ENCODE data around the gene SPRY4.

Gene SPRY4

GRCh38 chr5:142314606-142315005 is 10.2 kb downstream of the SPRY4 start:
- TF ChIP-seq POLR2AphosphoS5 (IDR thresholded peaks at IDR 0.05; ENCODE audit: borderline replicate concordance, low read depth, low read length) (no peak), FOXP2 (optimal IDR thresholded peaks at IDR 0.05; ENCODE audit: control extremely low read depth, extremely low read length, insufficient read depth) (no peak), EZH2 (IDR thresholded peaks at IDR 0.05) (no peak)
- H3K9me3 ChIP-seq (ENCODE audit: low read depth, low read length), result no peaks in the 10 kb centered on the region
- H3K9ac ChIP-seq (ENCODE audit: insufficient read length), result no peak overlapping the region
- no peak overlapping the region for H3K27ac ChIP-seq
- no peak for DNase-seq (ENCODE audit: low read depth, low spot score)
- H3K4me3 ChIP-seq, result no peak overlapping the region
- H3K36me3 ChIP-seq (ENCODE audit: insufficient read depth, low read length), result no peaks in the 10 kb centered on the region

- Histone ChIP-seq H3K9ac (ENCODE audit: insufficient read length) (no peak overlapping the region), H3K27ac (no peak overlapping the region), H3K36me3 (ENCODE audit: insufficient read depth, low read length) (no peaks in the 10 kb centered on the region), H3K9me3 (ENCODE audit: low read depth, low read length) (no peaks in the 10 kb centered on the region), H3K4me3 (no peak overlapping the region)
- DNase-seq (ENCODE audit: low read depth, low spot score), result no peak
- no peak for TF ChIP-seq POLR2AphosphoS5 (IDR thresholded peaks at IDR 0.05; ENCODE audit: borderline replicate concordance, low read depth, low read length)
- TF ChIP-seq EZH2 (IDR thresholded peaks at IDR 0.05), result no peak
- TF ChIP-seq FOXP2 (optimal IDR thresholded peaks at IDR 0.05; ENCODE audit: control extremely low read depth, extremely low read length, insufficient read depth), result no peak
These were observed 10.7 kb downstream of the SPRY4 start for GRCh38 chr5:142314109-142314508.

- no peaks in the 10 kb centered on the region for H3K9me3 ChIP-seq (ENCODE audit: low read depth, low read length)
- no peak overlapping the region for H3K4me3 ChIP-seq
- no peak overlapping the region for H3K9ac ChIP-seq (ENCODE audit: insufficient read length)
- no peak for DNase-seq (ENCODE audit: low read depth, low spot score)
- no peaks in the 10 kb centered on the region for H3K36me3 ChIP-seq (ENCODE audit: insufficient read depth, low read length)
- TF ChIP-seq POLR2AphosphoS5 (IDR thresholded peaks at IDR 0.05; ENCODE audit: borderline replicate concordance, low read depth, low read length), result no peak
- no peak for TF ChIP-seq FOXP2 (optimal IDR thresholded peaks at IDR 0.05; ENCODE audit: control extremely low read depth, extremely low read length, insufficient read depth)
- H3K27ac ChIP-seq, result no peak overlapping the region
These were observed 11.1 kb downstream of the SPRY4 start for GRCh38 chr5:142313682-142314081.

DNA sequence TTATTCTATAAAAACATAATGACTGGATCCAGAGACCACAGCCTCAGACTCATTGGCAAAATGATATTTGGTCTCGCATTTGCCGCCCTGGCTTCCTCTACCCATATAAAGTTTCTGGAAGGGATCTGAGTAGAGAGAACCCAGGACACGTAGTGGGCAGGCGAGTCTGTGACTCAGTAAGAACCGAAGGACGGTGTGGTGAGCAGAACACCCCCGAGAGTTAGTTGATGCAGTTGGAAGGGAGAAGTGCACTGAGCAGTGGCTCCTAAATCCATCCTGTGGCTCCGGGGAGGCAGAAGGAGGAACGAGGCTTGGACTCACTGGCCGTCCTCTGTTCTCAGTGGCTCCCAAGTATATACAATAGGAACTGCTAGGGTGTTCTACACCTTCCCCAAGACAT is 11.5 kb downstream of the SPRY4 start:
- Histone ChIP-seq H3K27ac (no peak overlapping the region), H3K9me3 (ENCODE audit: low read depth, low read length) (no peaks in the 10 kb centered on the region), H3K36me3 (ENCODE audit: insufficient read depth, low read length) (no peaks in the 10 kb centered on the region), H3K4me3 (no peak overlapping the region), H3K9ac (ENCODE audit: insufficient read length) (no peak overlapping the region)
- TF ChIP-seq POLR2AphosphoS5 (IDR thresholded peaks at IDR 0.05; ENCODE audit: borderline replicate concordance, low read depth, low read length) (no peak), EZH2 (IDR thresholded peaks at IDR 0.05) (no peak), FOXP2 (optimal IDR thresholded peaks at IDR 0.05; ENCODE audit: control extremely low read depth, extremely low read length, insufficient read depth) (no peak)
- DNase-seq (ENCODE audit: low read depth, low spot score), result no peak

DNA sequence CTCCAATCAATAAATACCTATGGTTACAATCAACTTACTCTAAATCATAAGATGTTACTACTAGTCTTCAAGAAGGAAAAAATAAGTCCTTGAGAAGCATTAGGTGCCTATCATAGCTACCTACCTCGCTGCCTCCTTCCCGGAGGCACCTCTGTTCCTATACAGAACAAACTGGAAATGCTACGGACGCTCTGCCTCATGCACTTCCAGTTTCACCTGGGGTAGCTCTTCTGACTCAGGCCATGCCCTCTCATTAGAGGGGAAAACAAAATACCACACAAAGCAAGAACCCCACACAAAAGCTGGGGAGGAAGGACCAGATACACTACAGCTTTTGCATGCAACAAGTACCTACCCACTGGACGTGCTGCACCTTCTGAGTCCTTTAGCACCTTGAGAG is 12.4 kb downstream of the SPRY4 start:
- no peak for DNase-seq (ENCODE audit: low read depth, low spot score)
- Histone ChIP-seq H3K9ac (ENCODE audit: insufficient read length) (no peak overlapping the region), H3K27ac (no peak overlapping the region), H3K4me3 (no peak overlapping the region), H3K9me3 (ENCODE audit: low read depth, low read length) (no peaks in the 10 kb centered on the region), H3K36me3 (ENCODE audit: insufficient read depth, low read length) (no peaks in the 10 kb centered on the region)
- TF ChIP-seq FOXP2 (optimal IDR thresholded peaks at IDR 0.05; ENCODE audit: control extremely low read depth, extremely low read length, insufficient read depth), result no peak
- TF ChIP-seq EZH2 (IDR thresholded peaks at IDR 0.05), result no peak
- TF ChIP-seq POLR2AphosphoS5 (IDR thresholded peaks at IDR 0.05; ENCODE audit: borderline replicate concordance, low read depth, low read length), result no peak

GRCh38 chr5:142311725-142312124 is 13.1 kb downstream of the SPRY4 start:
- H3K4me3 ChIP-seq, result no peak overlapping the region
- no peaks in the 10 kb centered on the region for H3K9me3 ChIP-seq (ENCODE audit: low read depth, low read length)
- H3K27ac ChIP-seq, result no peak overlapping the region
- no peak for DNase-seq (ENCODE audit: low read depth, low spot score)
- H3K9ac ChIP-seq (ENCODE audit: insufficient read length), result no peak overlapping the region
- H3K36me3 ChIP-seq (ENCODE audit: insufficient read depth, low read length), result no peaks in the 10 kb centered on the region
- no peak for TF ChIP-seq POLR2AphosphoS5 (IDR thresholded peaks at IDR 0.05; ENCODE audit: borderline replicate concordance, low read depth, low read length)
- TF ChIP-seq FOXP2 (optimal IDR thresholded peaks at IDR 0.05; ENCODE audit: control extremely low read depth, extremely low read length, insufficient read depth), result no peak

DNA sequence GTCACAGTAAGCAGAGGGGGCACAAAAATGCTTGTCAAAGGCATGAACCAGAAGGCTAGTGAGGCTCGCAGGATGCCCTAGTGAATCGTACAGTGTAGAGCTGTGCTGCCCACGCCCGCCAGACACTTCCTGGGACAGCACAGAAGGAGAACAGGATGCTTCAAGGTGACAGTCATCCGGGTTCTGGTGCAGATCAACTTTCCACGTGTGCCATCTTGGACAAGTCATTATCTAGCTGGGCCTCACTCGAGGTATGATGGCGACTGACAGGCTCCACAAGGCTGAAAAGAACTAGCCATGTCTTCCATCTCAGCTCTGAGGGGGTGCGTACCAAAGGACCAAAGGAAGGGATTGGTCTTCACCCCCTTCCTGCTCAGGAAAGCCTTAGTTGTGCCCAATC is 14.0 kb downstream of the SPRY4 start:
- Histone ChIP-seq H3K4me3 (no peak overlapping the region), H3K36me3 (ENCODE audit: insufficient read depth, low read length) (no peaks in the 10 kb centered on the region), H3K27ac (no peak overlapping the region), H3K9me3 (ENCODE audit: low read depth, low read length) (no peaks in the 10 kb centered on the region), H3K9ac (ENCODE audit: insufficient read length) (no peak overlapping the region)
- TF ChIP-seq POLR2AphosphoS5 (IDR thresholded peaks at IDR 0.05; ENCODE audit: borderline replicate concordance, low read depth, low read length) (no peak), FOXP2 (optimal IDR thresholded peaks at IDR 0.05; ENCODE audit: control extremely low read depth, extremely low read length, insufficient read depth) (no peak), EZH2 (IDR thresholded peaks at IDR 0.05) (no peak)
- DNase-seq (ENCODE audit: low read depth, low spot score), result no peak

GRCh38 chr5:142309747-142310318 is 15.0 kb downstream of the SPRY4 start:
- Histone ChIP-seq H3K4me3 (no peak overlapping the region), H3K27ac (no peak overlapping the region), H3K9ac (ENCODE audit: insufficient read length) (no peak overlapping the region), H3K9me3 (ENCODE audit: low read depth, low read length) (no peaks in the 10 kb centered on the region), H3K36me3 (ENCODE audit: insufficient read depth, low read length) (no peaks in the 10 kb centered on the region)
- no peak for DNase-seq (ENCODE audit: low read depth, low spot score)
- TF ChIP-seq FOXP2 (optimal IDR thresholded peaks at IDR 0.05; ENCODE audit: control extremely low read depth, extremely low read length, insufficient read depth), result no peak
- TF ChIP-seq POLR2AphosphoS5 (IDR thresholded peaks at IDR 0.05; ENCODE audit: borderline replicate concordance, low read depth, low read length), result no peak
- TF ChIP-seq EZH2 (IDR thresholded peaks at IDR 0.05), result no peak

DNA sequence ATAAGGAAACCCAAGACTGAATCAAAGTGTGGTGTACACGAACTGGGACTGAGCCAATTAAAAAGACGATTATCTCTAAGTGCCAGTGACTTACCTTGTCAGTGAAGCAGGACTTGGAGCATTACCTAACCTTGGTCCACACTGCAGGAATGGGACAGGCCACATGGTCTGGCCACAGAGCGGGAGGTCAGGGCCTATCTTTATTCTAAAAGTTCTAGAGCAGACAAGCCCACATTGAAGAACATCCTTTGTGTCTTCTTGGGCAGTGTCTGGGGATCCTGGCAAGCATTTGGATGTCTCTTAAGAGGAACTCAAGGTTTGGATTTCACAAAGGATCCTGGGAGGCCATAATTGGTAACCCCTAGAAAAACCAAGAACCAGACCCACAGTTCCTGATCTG is 16.5 kb downstream of the SPRY4 start:
- TF ChIP-seq POLR2AphosphoS5 (IDR thresholded peaks at IDR 0.05; ENCODE audit: borderline replicate concordance, low read depth, low read length) (no peak), FOXP2 (optimal IDR thresholded peaks at IDR 0.05; ENCODE audit: control extremely low read depth, extremely low read length, insufficient read depth) (no peak)
- H3K36me3 ChIP-seq (ENCODE audit: insufficient read depth, low read length), result no peaks in the 10 kb centered on the region
- no peak overlapping the region for H3K27ac ChIP-seq
- DNase-seq (ENCODE audit: low read depth, low spot score), result no peak
- no peaks in the 10 kb centered on the region for H3K9me3 ChIP-seq (ENCODE audit: low read depth, low read length)
- H3K9ac ChIP-seq (ENCODE audit: insufficient read length), result no peak overlapping the region
- no peak overlapping the region for H3K4me3 ChIP-seq

All from SK-N-MC (cell line).